Measurements from ENCODE around the gene AGO1.

Gene AGO1

GRCh38 chr1:35876988-35877387, 6.0 kb upstream of the AGO1 start:
- TF ChIP-seq Cebpa-rat (IDR thresholded peaks at IDR 0.05) = no peak
- Histone ChIP-seq H3K36me3 (no peaks in the 10 kb centered on the region), H4K20me1 (no peaks in the 10 kb centered on the region), H3K9ac (no peak overlapping the region), H3K4me1 (peaks cover 0 to 9% (median 0%) of the 10 kb centered on the region in 10 experiments; a peak in 2 of 20 replicates), H3K4me2 (no peak overlapping the region), H3K9me3 (replicated peaks in 1 of 11) (no peaks in the 10 kb centered on the region), H3K27me3 (no peaks in the 10 kb centered on the region), H3K27ac (no peak overlapping the region), H3K4me3 (no peak overlapping the region)

- H4K20me1 ChIP-seq = peaks cover 17 to 28% (median 27%) of the 10 kb centered on the region in 11 experiments; a peak in 20 of 22 replicates
- no peak overlapping the region for H3K4me3 ChIP-seq
- TF ChIP-seq Cebpa-rat (IDR thresholded peaks at IDR 0.05) = no peak
- H3K9ac ChIP-seq = no peak overlapping the region
- no peaks in the 10 kb centered on the region for H3K36me3 ChIP-seq
- no peaks in the 10 kb centered on the region for H3K9me3 ChIP-seq (replicated peaks in 1 of 11)
- H3K4me1 ChIP-seq = peaks cover 27 to 37% (median 30%) of the 10 kb centered on the region in 10 experiments
- no peaks in the 10 kb centered on the region for H3K27me3 ChIP-seq
- no peak overlapping the region for H3K4me2 ChIP-seq
- H3K27ac ChIP-seq = no peak overlapping the region
These were observed 1.1 kb upstream of the AGO1 start for GRCh38 chr1:35881850-35882273.

GRCh38 chr1:35882586-35882944, 444 bp upstream of the AGO1 start:
- Histone ChIP-seq H3K4me2 (peak overlapping the region in 7 of 11 experiments; percentile 34 to 95 (median 62); a peak in 12 of 22 replicates), H3K27me3 (no peaks in the 10 kb centered on the region), H4K20me1 (peaks cover 21 to 36% (median 34%) of the 10 kb centered on the region in 11 experiments; a peak in 20 of 22 replicates), H3K27ac (no peak overlapping the region), H3K4me1 (peaks cover 34 to 44% (median 37%) of the 10 kb centered on the region in 10 experiments), H3K9me3 (replicated peaks in 1 of 11) (no peaks in the 10 kb centered on the region), H3K4me3 (peak overlapping the region in 9 of 10 experiments; percentile 27 to 100 (median 92); a peak in 8 of 20 replicates), H3K9ac (no peak overlapping the region; a peak in 1 of 22 replicates), H3K36me3 (peaks cover 0 to 1% (median 0%) of the 10 kb centered on the region in 11 experiments; a peak in 1 of 22 replicates)
- TF ChIP-seq Cebpa-rat (IDR thresholded peaks at IDR 0.05) = no peak

- Histone ChIP-seq H3K9me3 (replicated peaks in 1 of 11) (no peaks in the 10 kb centered on the region), H3K27me3 (no peaks in the 10 kb centered on the region), H3K9ac (peak overlapping the region; percentile 83 to 93 (median 88)), H3K4me2 (peak overlapping the region; percentile 83 to 97 (median 95)), H3K4me3 (peak overlapping the region; percentile 81 to 100 (median 97)), H3K27ac (peak overlapping the region; percentile 55 to 88 (median 79)), H3K4me1 (peaks cover 38 to 55% (median 45%) of the 10 kb centered on the region in 10 experiments), H4K20me1 (peaks cover 27 to 47% (median 43%) of the 10 kb centered on the region in 11 experiments; a peak in 20 of 22 replicates), H3K36me3 (peaks cover 4 to 12% (median 6%) of the 10 kb centered on the region in 11 experiments; a peak in 19 of 22 replicates)
- TF ChIP-seq Cebpa-rat (IDR thresholded peaks at IDR 0.05) = no peak
These were observed 659 bp downstream of the AGO1 start for GRCh38 chr1:35883635-35884101.

GRCh38 chr1:35884934-35885333, 1.9 kb downstream of the AGO1 start:
- H3K9me3 ChIP-seq (replicated peaks in 1 of 11) = no peaks in the 10 kb centered on the region
- peaks cover 38 to 64% (median 54%) of the 10 kb centered on the region in 10 experiments for H3K4me1 ChIP-seq
- H3K36me3 ChIP-seq = peaks cover 7 to 25% (median 16%) of the 10 kb centered on the region in 11 experiments; a peak in 20 of 22 replicates
- peak overlapping the region; percentile 67 to 97 (median 95); a peak in 20 of 22 replicates for H3K4me2 ChIP-seq
- H3K27me3 ChIP-seq = no peaks in the 10 kb centered on the region
- no peak overlapping the region; a peak in 1 of 20 replicates for H3K4me3 ChIP-seq
- no peak overlapping the region for H3K27ac ChIP-seq
- no peak overlapping the region for H3K9ac ChIP-seq
- TF ChIP-seq Cebpa-rat (IDR thresholded peaks at IDR 0.05) = no peak
- peaks cover 27 to 54% (median 43%) of the 10 kb centered on the region in 11 experiments; a peak in 20 of 22 replicates for H4K20me1 ChIP-seq

- peaks cover 38 to 64% (median 54%) of the 10 kb centered on the region in 10 experiments for H3K4me1 ChIP-seq
- H3K9ac ChIP-seq = peak overlapping the region in 9 of 11 experiments; percentile 10 to 33 (median 26); a peak in 9 of 22 replicates
- H3K36me3 ChIP-seq = peaks cover 18 to 36% (median 28%) of the 10 kb centered on the region in 11 experiments
- peak overlapping the region; percentile 56 to 97 (median 74) for H3K4me2 ChIP-seq
- no peaks in the 10 kb centered on the region for H3K9me3 ChIP-seq (replicated peaks in 1 of 11)
- no peaks in the 10 kb centered on the region for H3K27me3 ChIP-seq
- peak overlapping the region in 8 of 11 experiments; percentile 7 to 59 (median 36); a peak in 11 of 22 replicates for H3K27ac ChIP-seq
- peak overlapping the region in 1 of 10 experiments; percentile 30; a peak in 1 of 20 replicates for H3K4me3 ChIP-seq
- TF ChIP-seq Cebpa-rat (IDR thresholded peaks at IDR 0.05) = no peak
- H4K20me1 ChIP-seq = peaks cover 27 to 54% (median 43%) of the 10 kb centered on the region in 11 experiments; a peak in 20 of 22 replicates
These were observed 3.1 kb downstream of the AGO1 start for GRCh38 chr1:35885961-35886558.

GRCh38 chr1:35886577-35887431, 3.8 kb downstream of the AGO1 start:
- peak overlapping the region; percentile 56 to 97 (median 74) for H3K4me2 ChIP-seq
- H3K4me3 ChIP-seq = peak overlapping the region in 2 of 10 experiments; percentile 11 to 21; a peak in 1 of 20 replicates
- no peak for TF ChIP-seq Cebpa-rat (IDR thresholded peaks at IDR 0.05)
- peak overlapping the region in 8 of 11 experiments; percentile 9 to 33 (median 22); a peak in 7 of 22 replicates for H3K9ac ChIP-seq
- peaks cover 38 to 64% (median 54%) of the 10 kb centered on the region in 10 experiments for H3K4me1 ChIP-seq
- H3K9me3 ChIP-seq (replicated peaks in 1 of 11) = no peaks in the 10 kb centered on the region
- peak overlapping the region in 9 of 11 experiments; percentile 11 to 59 (median 34); a peak in 13 of 22 replicates for H3K27ac ChIP-seq
- H3K36me3 ChIP-seq = peaks cover 25 to 43% (median 35%) of the 10 kb centered on the region in 11 experiments
- H3K27me3 ChIP-seq = no peaks in the 10 kb centered on the region
- peaks cover 27 to 54% (median 43%) of the 10 kb centered on the region in 11 experiments; a peak in 20 of 22 replicates for H4K20me1 ChIP-seq

- peak overlapping the region in 9 of 11 experiments; percentile 7 to 59 (median 32); a peak in 11 of 22 replicates for H3K27ac ChIP-seq
- H3K9me3 ChIP-seq (replicated peaks in 1 of 11) = no peaks in the 10 kb centered on the region
- H3K36me3 ChIP-seq = peaks cover 32 to 50% (median 42%) of the 10 kb centered on the region in 11 experiments
- H3K9ac ChIP-seq = peak overlapping the region in 4 of 11 experiments; percentile 9 to 24 (median 18); a peak in 2 of 22 replicates
- no peaks in the 10 kb centered on the region for H3K27me3 ChIP-seq
- peak overlapping the region; percentile 56 to 97 (median 74) for H3K4me2 ChIP-seq
- no peak for TF ChIP-seq Cebpa-rat (IDR thresholded peaks at IDR 0.05)
- peak overlapping the region in 2 of 10 experiments; percentile 11 to 21; a peak in 1 of 20 replicates for H3K4me3 ChIP-seq
- peaks cover 38 to 63% (median 54%) of the 10 kb centered on the region in 10 experiments for H3K4me1 ChIP-seq
- peaks cover 27 to 54% (median 43%) of the 10 kb centered on the region in 11 experiments; a peak in 20 of 22 replicates for H4K20me1 ChIP-seq
These were observed 4.5 kb downstream of the AGO1 start for GRCh38 chr1:35887508-35887907.
